Neural progenitor cell (in vitro differentiated cells): ENCODE results near the gene ZNF683. TPM values are rescaled to one million over a fixed set of nuclear protein-coding genes. Genes with fewer than 3 reads are reported as not detected.

Source experiments
- DNase-seq: peaks from one replicate; pipeline ENCODE4 v3.0.0-alpha.2; 2016; ENCODE audit warnings: low spot score
- H2AFZ ChIP-seq: fragments of 200-600 bp; sonication (generic); replicated peaks from 2 replicates; pipeline ENCODE4 v1.6.1; 2016; ENCODE audit warnings: antibody characterized with exemption
- H3F3A ChIP-seq: fragments of 200-600 bp; sonication (generic); 2 replicates; pipeline ENCODE4 v1.6.1; 2016; ENCODE audit warnings: antibody characterized with exemption, low read depth
- H3K27ac ChIP-seq: fragments of 200-600 bp; sonication (generic); 2 replicates; pipeline ENCODE4 v1.5.1; 2016; ENCODE audit warnings: mild to moderate bottlenecking
- H3K27me3 ChIP-seq: fragments of 200-600 bp; sonication (generic); 2 replicates; pipeline ENCODE4 v1.6.1; 2016; ENCODE audit warnings: mild to moderate bottlenecking, moderate library complexity
- H3K36me3 ChIP-seq: fragments of 200-600 bp; sonication (generic); 2 replicates; pipeline ENCODE4 v1.5.1; 2016
- H3K4me1 ChIP-seq: fragments of 200-600 bp; sonication (generic); 2 replicates; pipeline ENCODE4 v1.6.1; 2016; ENCODE audit warnings: mixed run types
- H3K4me2 ChIP-seq: fragments of 200-600 bp; sonication (generic); 2 replicates; pipeline ENCODE4 v1.6.1; 2016
- H3K4me3 ChIP-seq: fragments of 200-600 bp; sonication (generic); 2 replicates; pipeline ENCODE4 v1.5.1; 2016
- H3K79me2 ChIP-seq: fragments of 200-600 bp; sonication (generic); 2 replicates; pipeline ENCODE4 v1.6.1; 2016; ENCODE audit warnings: low read depth
- H3K9ac ChIP-seq: fragments of 200-600 bp; sonication (generic); 2 replicates; pipeline ENCODE4 v1.6.1; 2016
- H3K9me3 ChIP-seq: fragments of 200-600 bp; sonication (generic); 2 replicates; pipeline ENCODE4 v1.5.1; 2016; ENCODE audit warnings: low read depth
- H4K20me1 ChIP-seq: fragments of 200-600 bp; sonication (generic); 2 replicates; pipeline ENCODE4 v1.6.1; 2016; ENCODE audit warnings: low read depth
- H3K27ac Mint-ChIP-seq: 3 replicates; pipeline ENCODE4 v1.8.0; 2021; ENCODE audit warnings: mixed read lengths
- H3K27me3 Mint-ChIP-seq: 2 replicates; pipeline ENCODE4 v1.8.0; 2022; ENCODE audit warnings: low read depth, mild to moderate bottlenecking, inconsistent platforms, moderate library complexity, mixed read lengths; ENCODE audit not compliant: insufficient read depth
- H3K36me3 Mint-ChIP-seq: 3 replicates; pipeline ENCODE4 v1.8.0; 2021; ENCODE audit warnings: mixed read lengths
- H3K4me1 Mint-ChIP-seq: 3 replicates; pipeline ENCODE4 v1.8.0; 2021; ENCODE audit warnings: mixed read lengths
- H3K4me3 Mint-ChIP-seq: 3 replicates; pipeline ENCODE4 v1.8.0; 2021; ENCODE audit warnings: mild to moderate bottlenecking, moderate library complexity, mixed read lengths
- H3K9me3 Mint-ChIP-seq: 3 replicates; pipeline ENCODE4 v1.8.0; 2020; ENCODE audit warnings: mixed read lengths
- EZH2 ChIP-seq: fragments of 200-600 bp; sonication (generic); IDR thresholded peaks from 2 replicates; pipeline ENCODE4 v1.6.1; 2017; ENCODE audit warnings: antibody characterized with exemption, mild to moderate bottlenecking, moderate library complexity
- EZH2phosphoT487 ChIP-seq: fragments of 200-600 bp; sonication (generic); IDR thresholded peaks from 2 replicates; pipeline ENCODE4 v1.6.1; 2017; ENCODE audit warnings: antibody characterized with exemption
- total RNA-seq: library from RNA; depleted of rRNA; stranded (reverse); fragments of >200 nt; gene quantifications from 2 replicates; pipeline ENCODE4 v1.2.3, GENCODE V29; 2015; ENCODE audit warnings: low replicate concordance
- TF ChIP-seq, protein P1 (sequence below): fragments of 200-600 bp; sonication (generic); IDR thresholded peaks from 2 replicates; pipeline ENCODE4 v1.5.1; 2017; ENCODE audit warnings: antibody characterized with exemption, mild to moderate bottlenecking

Gene ZNF683
- total RNA-seq, 1 donor from 2014 or later, result not detected

DNA sequence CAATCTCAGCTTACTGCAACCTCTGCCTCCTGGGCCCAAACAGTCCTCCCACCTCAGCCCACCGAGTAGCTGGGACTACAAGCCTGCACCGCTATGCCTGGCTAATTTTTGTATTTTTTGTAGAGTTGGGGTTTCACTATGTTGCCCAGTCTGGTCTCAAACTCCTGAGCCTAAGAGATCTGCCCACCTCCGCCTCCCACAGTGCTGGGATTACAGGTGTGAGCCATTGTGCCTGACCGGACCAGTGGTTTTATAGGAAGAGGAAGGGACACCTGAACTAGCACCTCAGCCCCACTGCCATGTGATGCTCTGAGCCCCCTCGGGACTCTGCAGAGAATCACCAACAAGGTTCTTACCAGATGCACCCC is 22.7 kb downstream of the ZNF683 start:
- H3K36me3 ChIP-seq, result no peaks in the 10 kb centered on the region
- no peak for TF ChIP-seq EZH2
- TF ChIP-seq EZH2phosphoT487, result no peak
- TF ChIP-seq, protein P1, sequence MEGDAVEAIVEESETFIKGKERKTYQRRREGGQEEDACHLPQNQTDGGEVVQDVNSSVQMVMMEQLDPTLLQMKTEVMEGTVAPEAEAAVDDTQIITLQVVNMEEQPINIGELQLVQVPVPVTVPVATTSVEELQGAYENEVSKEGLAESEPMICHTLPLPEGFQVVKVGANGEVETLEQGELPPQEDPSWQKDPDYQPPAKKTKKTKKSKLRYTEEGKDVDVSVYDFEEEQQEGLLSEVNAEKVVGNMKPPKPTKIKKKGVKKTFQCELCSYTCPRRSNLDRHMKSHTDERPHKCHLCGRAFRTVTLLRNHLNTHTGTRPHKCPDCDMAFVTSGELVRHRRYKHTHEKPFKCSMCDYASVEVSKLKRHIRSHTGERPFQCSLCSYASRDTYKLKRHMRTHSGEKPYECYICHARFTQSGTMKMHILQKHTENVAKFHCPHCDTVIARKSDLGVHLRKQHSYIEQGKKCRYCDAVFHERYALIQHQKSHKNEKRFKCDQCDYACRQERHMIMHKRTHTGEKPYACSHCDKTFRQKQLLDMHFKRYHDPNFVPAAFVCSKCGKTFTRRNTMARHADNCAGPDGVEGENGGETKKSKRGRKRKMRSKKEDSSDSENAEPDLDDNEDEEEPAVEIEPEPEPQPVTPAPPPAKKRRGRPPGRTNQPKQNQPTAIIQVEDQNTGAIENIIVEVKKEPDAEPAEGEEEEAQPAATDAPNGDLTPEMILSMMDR, result no peak
- Mint-ChIP-seq H3K27me3 (peaks cover 8% of the 10 kb centered on the region), H3K36me3 (no peaks in the 10 kb centered on the region), H3K4me3 (no peak overlapping the region), H3K4me1 (peaks cover 50% of the 10 kb centered on the region), H3K27ac (peak overlapping the region; percentile 97), H3K9me3 (no peaks in the 10 kb centered on the region)
- no peak overlapping the region for H2AFZ ChIP-seq
- no peak for DNase-seq
- H3K4me3 ChIP-seq, result no peak overlapping the region
- no peaks in the 10 kb centered on the region for H4K20me1 ChIP-seq
- peaks cover 24% of the 10 kb centered on the region for H3F3A ChIP-seq
- no peak overlapping the region for H3K4me2 ChIP-seq
- no peak overlapping the region for H3K9ac ChIP-seq
- H3K27ac ChIP-seq, result no peak overlapping the region
- no peaks in the 10 kb centered on the region for H3K79me2 ChIP-seq
- no peaks in the 10 kb centered on the region for H3K27me3 ChIP-seq
- H3K9me3 ChIP-seq, result no peaks in the 10 kb centered on the region
- peaks cover 40% of the 10 kb centered on the region for H3K4me1 ChIP-seq

DNA sequence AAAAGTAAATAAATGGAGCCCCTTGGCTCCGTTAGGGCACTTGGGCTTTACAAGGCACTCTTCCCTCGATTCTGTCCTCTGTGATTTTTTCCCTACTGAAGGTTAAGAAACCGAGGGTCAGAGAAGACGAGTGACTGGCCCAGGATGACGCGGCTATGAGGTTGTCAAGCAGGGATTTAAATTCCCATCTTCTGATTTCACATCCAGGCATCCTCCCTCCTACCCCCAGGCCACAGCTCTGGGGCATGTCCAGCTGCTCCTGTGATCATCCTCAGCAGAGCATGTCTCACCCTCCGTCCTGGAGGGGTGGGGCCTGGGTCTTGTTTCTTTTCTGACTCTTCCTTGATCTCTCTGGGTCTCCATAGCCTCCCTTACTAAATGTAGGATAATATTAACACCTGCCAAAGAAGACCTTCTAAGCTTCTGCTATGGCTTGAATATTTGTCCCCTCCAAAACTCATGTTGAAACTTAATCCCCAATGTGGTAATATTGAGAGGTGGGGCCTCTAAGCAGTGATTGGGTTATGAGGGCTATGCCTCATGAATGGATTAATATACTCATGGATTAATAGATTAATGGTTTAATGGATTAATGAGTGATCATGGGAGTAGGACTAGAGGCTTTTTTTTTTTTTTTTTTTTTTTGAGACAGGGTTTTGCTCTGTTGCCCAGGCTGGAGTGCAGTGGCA is 23.2 kb downstream of the ZNF683 start:
- no peak overlapping the region for H3K4me2 ChIP-seq
- no peak overlapping the region for H3K27ac ChIP-seq
- Mint-ChIP-seq H3K36me3 (no peaks in the 10 kb centered on the region), H3K27me3 (peaks cover 8% of the 10 kb centered on the region), H3K4me3 (no peak overlapping the region), H3K27ac (no peak overlapping the region), H3K9me3 (no peaks in the 10 kb centered on the region), H3K4me1 (peaks cover 47% of the 10 kb centered on the region)
- peaks cover 40% of the 10 kb centered on the region for H3K4me1 ChIP-seq
- H3F3A ChIP-seq, result peaks cover 24% of the 10 kb centered on the region
- TF ChIP-seq, protein P1, result no peak
- TF ChIP-seq EZH2phosphoT487 (no peak), EZH2 (no peak)
- H2AFZ ChIP-seq, result no peak overlapping the region
- H3K4me3 ChIP-seq, result no peak overlapping the region
- no peak for DNase-seq
- H3K9me3 ChIP-seq, result no peaks in the 10 kb centered on the region
- H3K27me3 ChIP-seq, result no peaks in the 10 kb centered on the region
- H4K20me1 ChIP-seq, result no peaks in the 10 kb centered on the region
- H3K36me3 ChIP-seq, result no peaks in the 10 kb centered on the region
- H3K9ac ChIP-seq, result no peak overlapping the region
- no peaks in the 10 kb centered on the region for H3K79me2 ChIP-seq

DNA sequence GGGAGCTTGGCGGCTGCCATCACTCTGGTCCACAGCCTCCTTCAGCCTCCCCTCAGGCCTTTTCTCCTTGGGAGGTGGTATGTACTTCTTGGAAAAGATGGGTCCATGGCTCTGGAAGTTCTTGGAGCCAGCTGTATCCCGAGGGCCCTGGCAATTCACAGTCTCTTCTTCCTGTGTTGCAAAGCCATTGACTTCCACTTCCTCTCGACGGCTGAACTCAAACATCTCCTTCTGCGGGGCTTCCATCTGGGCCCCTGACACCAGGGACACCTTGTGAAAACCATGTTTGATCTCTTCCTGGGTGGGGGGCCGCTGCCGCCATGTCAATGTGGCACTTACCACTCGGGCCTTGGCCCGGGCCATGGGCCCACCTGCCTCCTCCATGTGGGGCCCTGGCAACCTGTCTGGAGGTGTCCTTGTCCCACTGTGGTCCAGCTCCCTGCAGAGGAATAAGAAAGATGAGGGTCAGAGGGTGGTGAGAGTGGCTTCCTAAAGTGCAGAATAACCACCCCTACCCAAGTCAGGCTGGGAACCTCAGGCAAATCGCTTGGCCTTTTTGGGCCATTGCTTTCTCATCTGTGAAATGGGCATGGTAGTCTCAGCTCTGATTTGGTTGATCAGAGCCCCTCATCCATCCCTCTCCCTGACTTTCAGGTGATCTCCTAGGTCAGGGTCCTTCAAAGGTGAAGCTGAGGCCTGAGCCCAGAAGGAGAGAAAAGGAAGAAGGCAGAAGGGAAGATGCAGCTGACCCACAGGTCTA is 26.1 kb downstream of the ZNF683 start:
- TF ChIP-seq, protein P1, result no peak
- DNase-seq, result no peak
- Histone ChIP-seq H3K4me1 (peaks cover 14% of the 10 kb centered on the region), H3K27me3 (no peaks in the 10 kb centered on the region), H3K27ac (no peak overlapping the region), H3K4me2 (no peak overlapping the region), H3F3A (peaks cover 11% of the 10 kb centered on the region), H3K9ac (no peak overlapping the region), H4K20me1 (no peaks in the 10 kb centered on the region), H3K36me3 (no peaks in the 10 kb centered on the region), H2AFZ (no peak overlapping the region), H3K79me2 (no peaks in the 10 kb centered on the region), H3K4me3 (no peak overlapping the region), H3K9me3 (no peaks in the 10 kb centered on the region)
- Mint-ChIP-seq H3K4me3 (no peak overlapping the region), H3K27ac (peak overlapping the region; percentile 58), H3K4me1 (peaks cover 30% of the 10 kb centered on the region), H3K9me3 (no peaks in the 10 kb centered on the region), H3K36me3 (no peaks in the 10 kb centered on the region), H3K27me3 (peaks cover 8% of the 10 kb centered on the region)
